Vagina (tissue), 2 donors: ENCODE data around the gene GPC5.

ENCODE experiments used
- POLR2AphosphoS5 ChIP-seq, 2 donors: sonication (generic); formaldehyde crosslinking; IDR thresholded peaks; one replicate each; pipeline ENCODE4 v1.9.0; 2017; ENCODE audit warnings: antibody characterized with exemption in 2 of 2, mild to moderate bottlenecking in 2 of 2, low read depth in 1 of 2; ENCODE audit not compliant: insufficient read depth in 1 of 2
- TF ChIP-seq, protein P1 (sequence below), 3 experiments: fragments of 450-650 bp in 2 of 3; fragments of 200-600 bp in 1 of 3; sonication (generic) in 1 of 3; IDR thresholded peaks; one replicate each; pipeline ENCODE4 v1.5.1; 2017 to 2019; ENCODE audit warnings: antibody characterized with exemption in 3 of 3, mild to moderate bottlenecking in 2 of 3, moderate library complexity in 2 of 3

DNA sequence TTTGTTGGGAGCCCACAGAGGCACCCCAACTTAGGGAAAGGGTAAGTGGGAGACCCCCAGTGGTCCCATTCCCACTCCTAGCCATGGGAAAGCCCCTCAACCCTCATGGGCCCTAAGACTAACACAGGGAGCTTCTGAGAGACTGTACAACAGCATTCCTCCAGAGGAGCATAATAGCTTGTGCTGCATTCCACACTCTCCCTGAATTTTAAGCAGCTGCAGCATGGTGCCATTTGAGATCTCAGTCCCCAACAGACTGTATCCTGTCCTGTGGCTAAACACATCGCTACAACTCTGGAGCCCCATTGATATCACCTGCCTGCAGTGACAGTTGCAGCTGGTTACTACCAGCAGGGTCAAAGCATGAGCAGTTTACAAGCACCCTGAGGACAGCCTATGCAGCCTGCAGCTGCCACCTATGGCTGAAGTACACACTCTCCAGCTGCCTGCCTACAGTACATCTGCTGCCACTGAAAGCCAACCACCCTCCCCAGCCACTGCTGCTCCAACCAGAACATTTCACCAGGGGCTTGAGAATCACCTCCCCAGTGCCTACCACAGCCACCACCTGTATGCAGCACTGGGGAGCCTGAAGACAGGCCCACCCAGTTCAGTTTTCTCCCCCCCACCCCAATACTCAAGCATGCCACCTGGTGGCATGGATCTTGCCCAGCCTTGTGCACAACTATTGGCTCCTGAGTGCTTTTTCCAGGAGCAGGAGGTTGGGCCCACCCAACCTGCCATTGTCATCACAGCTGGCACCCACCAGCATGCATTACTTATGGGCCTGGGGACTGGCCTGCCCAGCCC lies 557.3 kb downstream of the GPC5 start:
- TF ChIP-seq, protein P1, sequence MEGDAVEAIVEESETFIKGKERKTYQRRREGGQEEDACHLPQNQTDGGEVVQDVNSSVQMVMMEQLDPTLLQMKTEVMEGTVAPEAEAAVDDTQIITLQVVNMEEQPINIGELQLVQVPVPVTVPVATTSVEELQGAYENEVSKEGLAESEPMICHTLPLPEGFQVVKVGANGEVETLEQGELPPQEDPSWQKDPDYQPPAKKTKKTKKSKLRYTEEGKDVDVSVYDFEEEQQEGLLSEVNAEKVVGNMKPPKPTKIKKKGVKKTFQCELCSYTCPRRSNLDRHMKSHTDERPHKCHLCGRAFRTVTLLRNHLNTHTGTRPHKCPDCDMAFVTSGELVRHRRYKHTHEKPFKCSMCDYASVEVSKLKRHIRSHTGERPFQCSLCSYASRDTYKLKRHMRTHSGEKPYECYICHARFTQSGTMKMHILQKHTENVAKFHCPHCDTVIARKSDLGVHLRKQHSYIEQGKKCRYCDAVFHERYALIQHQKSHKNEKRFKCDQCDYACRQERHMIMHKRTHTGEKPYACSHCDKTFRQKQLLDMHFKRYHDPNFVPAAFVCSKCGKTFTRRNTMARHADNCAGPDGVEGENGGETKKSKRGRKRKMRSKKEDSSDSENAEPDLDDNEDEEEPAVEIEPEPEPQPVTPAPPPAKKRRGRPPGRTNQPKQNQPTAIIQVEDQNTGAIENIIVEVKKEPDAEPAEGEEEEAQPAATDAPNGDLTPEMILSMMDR (IDR thresholded peaks at IDR 0.05): no peak
- no peak for TF ChIP-seq POLR2AphosphoS5 (IDR thresholded peaks at IDR 0.05; ENCODE audit: insufficient read depth in 1 of 2, low read depth in 1 of 2)
